GM12878 (cell line): Measurements from ENCODE around the gene EEF1G. TPM values are rescaled to one million over a fixed set of nuclear protein-coding genes. Genes with fewer than 3 reads are reported as not detected.

ENCODE experiments used
- ATAC-seq: fragments of 200-7000 bp; cut with Tn5 transposase; 3 replicates; pipeline ENCODE4 v1.9.1; 2020; ENCODE audit warnings: mild to moderate bottlenecking, moderate library complexity
- BruUV-seq: library from RNA; stranded (reverse); fragments of 400-500 nt; replicated peaks from 2 replicates; lab custom pipeline; 2021; lab: Mats Ljungman, UMichigan
- CTCF ChIA-PET: fragments of 300-600 bp; sonication (Branson Sonifier 250); formaldehyde crosslinking; extraction: SDS; loops from one replicate; lab custom pipeline; 2021; ENCODE audit warnings: inconsistent platforms; lab: Yijun Ruan, JAX
- POLR2A ChIA-PET: fragments of 350-600 bp; formaldehyde crosslinking; extraction: SDS; loops from one replicate; lab custom pipeline; 2021; ENCODE audit warnings: inconsistent platforms; lab: Charles Lee
- RAD21 ChIA-PET: fragments of 300-600 bp; sonication (Branson Sonifier 250); formaldehyde crosslinking; loops from one replicate; lab custom pipeline; 2023; ENCODE audit warnings: antibody characterized with exemption; ENCODE audit not compliant: unreplicated experiment; lab: Charles Lee
- SMC1A ChIA-PET: fragments of 300-600 bp; sonication (Branson Sonifier 250); formaldehyde crosslinking; loops from one replicate; lab custom pipeline; 2023; ENCODE audit not compliant: unreplicated experiment, uncharacterized antibody; lab: Charles Lee
- DNase-seq: peaks from one replicate; pipeline ENCODE4 v3.0.0-alpha.2; 2011; ENCODE audit warnings: low read depth, low spot score
- FAIRE-seq: peaks from 3 replicates; lab custom pipeline; 2011; peaks lifted over from hg19 to GRCh38; lab: Jason Lieb, UNC
- H2AFZ ChIP-seq: 2 replicates; pipeline ENCODE4 v1.6.0; 2011; ENCODE audit warnings: low read depth, low read length, control low read depth; ENCODE audit not compliant: control insufficient read depth
- H3K27ac ChIP-seq: 2 replicates; pipeline ENCODE4 v1.5.1; 2011; ENCODE audit warnings: control low read depth; ENCODE audit not compliant: control insufficient read depth, insufficient read depth
- H3K27me3 ChIP-seq, 2 experiments: replicated peaks in 1 of 2; 2 replicates each; pipeline versions ENCODE4 v1.6.0 to v1.6.1; 2011; ENCODE audit warnings: low read length in 1 of 2; ENCODE audit not compliant: control insufficient read depth in 2 of 2, insufficient read depth in 2 of 2
- H3K36me3 ChIP-seq, 2 experiments: 2 replicates each; pipeline ENCODE4 v1.5.1; 2011; ENCODE audit warnings: low read length in 1 of 2; ENCODE audit not compliant: control insufficient read depth in 2 of 2, insufficient read depth in 2 of 2
- H3K4me1 ChIP-seq: 2 replicates; pipeline ENCODE4 v1.6.1; 2011; ENCODE audit warnings: mild to moderate bottlenecking, low read length, moderate library complexity, mixed read lengths; ENCODE audit not compliant: control insufficient read depth, insufficient read depth
- H3K4me2 ChIP-seq: 2 replicates; pipeline ENCODE4 v1.6.0; 2011; ENCODE audit warnings: control low read depth; ENCODE audit not compliant: control insufficient read depth, insufficient read depth
- H3K4me3 ChIP-seq: fragments of 200-600 bp; sonication (generic); 2 replicates; pipeline ENCODE4 v1.5.1; 2016
- H3K79me2 ChIP-seq: 2 replicates; pipeline ENCODE4 v1.6.0; 2011; ENCODE audit warnings: low read length; ENCODE audit not compliant: control insufficient read depth, insufficient read depth
- H3K9ac ChIP-seq: 2 replicates; pipeline ENCODE4 v1.8.0; 2011; ENCODE audit warnings: low read length, control low read depth, mixed read lengths; ENCODE audit not compliant: control insufficient read depth, insufficient read depth
- H3K9me3 ChIP-seq: replicated peaks from 3 replicates; pipeline ENCODE4 v1.5.1; 2011; ENCODE audit warnings: mild to moderate bottlenecking, low read length; ENCODE audit not compliant: control insufficient read depth, insufficient read depth
- H4K20me1 ChIP-seq: 2 replicates; pipeline ENCODE4 v1.6.0; 2011; ENCODE audit not compliant: control insufficient read depth, insufficient read depth
- BCL11A ChIP-seq: IDR thresholded peaks from 2 replicates; pipeline ENCODE4 v1.6.1; 2011; ENCODE audit warnings: low read depth, low read length
- BHLHE40 ChIP-seq, 2 experiments: fragments of 450-650 bp in 1 of 2; IDR thresholded peaks; 2 replicates each; pipeline ENCODE4 v1.6.1; 2011 to 2017; ENCODE audit warnings: low read depth in 2 of 2, borderline replicate concordance in 1 of 2, improper control_type of control experiment in 1 of 2, low read length in 1 of 2, mild to moderate bottlenecking in 1 of 2
- CEBPB ChIP-seq, 2 experiments: fragments of 150-350 bp in 1 of 2; IDR thresholded peaks; 2 replicates each; pipeline ENCODE4 v1.6.1; 2012 to 2014; ENCODE audit warnings: low read depth in 2 of 2, low read length in 2 of 2, borderline replicate concordance in 1 of 2, inconsistent platforms in 1 of 2
- CHD2 ChIP-seq: IDR thresholded peaks from 2 replicates; pipeline ENCODE4 v1.6.1; 2011; ENCODE audit warnings: low read depth, low read length, improper control_type of control experiment, borderline replicate concordance
- CREM ChIP-seq: IDR thresholded peaks from 2 replicates; pipeline ENCODE4 v1.6.1; 2014; ENCODE audit warnings: antibody characterized with exemption, low read depth
- GATAD2B ChIP-seq: fragments of 450-650 bp; conservative IDR thresholded peaks from 2 replicates; pipeline ENCODE4 v1.6.1; 2017; ENCODE audit warnings: low read depth, mild to moderate bottlenecking, moderate library complexity
- HDGF ChIP-seq: fragments of 450-650 bp; IDR thresholded peaks from 2 replicates; pipeline ENCODE4 v1.6.1; 2016; ENCODE audit warnings: antibody characterized with exemption
- KAT2A ChIP-seq: conservative IDR thresholded peaks from 2 replicates; pipeline ENCODE4 v1.6.1; 2011; ENCODE audit warnings: low read depth, low read length; ENCODE audit not compliant: control insufficient read depth
- LARP7 ChIP-seq: fragments of 450-650 bp; IDR thresholded peaks from 2 replicates; pipeline ENCODE4 v1.6.1; 2017; ENCODE audit warnings: mild to moderate bottlenecking
- MYC ChIP-seq: IDR thresholded peaks from 2 replicates; pipeline ENCODE4 v1.6.1; 2011; ENCODE audit warnings: mild to moderate bottlenecking, low read length, moderate library complexity, inconsistent platforms; ENCODE audit not compliant: insufficient read depth, insufficient replicate concordance, insufficient read length, severe bottlenecking
- NBN ChIP-seq: fragments of 450-650 bp; IDR thresholded peaks from 2 replicates; pipeline ENCODE4 v1.6.1; 2016
- PAX5 ChIP-seq: IDR thresholded peaks from 2 replicates; pipeline ENCODE4 v1.6.1; 2011; ENCODE audit warnings: low read depth, low read length, borderline replicate concordance
- PML ChIP-seq: IDR thresholded peaks from 2 replicates; pipeline ENCODE4 v1.6.1; 2012; ENCODE audit warnings: low read length, inconsistent platforms
- RELA ChIP-seq: fragments of 450-650 bp; IDR thresholded peaks from 2 replicates; pipeline ENCODE4 v1.8.0; 2014; ENCODE audit warnings: borderline replicate concordance; ENCODE audit not compliant: partially characterized antibody
- SIN3A ChIP-seq: IDR thresholded peaks from 2 replicates; pipeline ENCODE4 v1.6.1; 2012; ENCODE audit warnings: low read depth, low read length, improper control_type of control experiment
- SMARCA5 ChIP-seq: fragments of 450-650 bp; IDR thresholded peaks from 2 replicates; pipeline ENCODE4 v1.6.1; 2017; ENCODE audit warnings: mild to moderate bottlenecking
- SMC3 ChIP-seq: IDR thresholded peaks from 2 replicates; pipeline ENCODE4 v1.6.1; 2011; ENCODE audit warnings: low read length, improper control_type of control experiment, borderline replicate concordance
- STAT3 ChIP-seq: IDR thresholded peaks from 2 replicates; pipeline ENCODE4 v1.6.1; 2011; ENCODE audit warnings: low read depth, low read length, improper control_type of control experiment
- ZNF207 ChIP-seq: fragments of 450-650 bp; IDR thresholded peaks from 2 replicates; pipeline ENCODE4 v1.6.1; 2014; ENCODE audit warnings: antibody characterized with exemption, mild to moderate bottlenecking, borderline replicate concordance
- WGBS: methylation state at CpG from one replicate; pipeline ENCODE4 v1.1.6; 2016; ENCODE audit warnings: low lambda C conversion rate; ENCODE audit not compliant: insufficient replicate concordance, insufficient coverage; ENCODE audit errors: missing lambda C conversion rate; 5-methylcytosine and 5-hydroxymethylcytosine counted together
- in situ Hi-C: fragments of 300-500 bp; cut with MboI; formaldehyde crosslinking; loops from 9 replicates; pipeline ENCODE4 v1.14.3; 2018; ENCODE audit warnings: mixed read lengths
- intact Hi-C: fragments of 100-400 bp; cut with micrococcal nuclease; formaldehyde crosslinking; loops from one replicate; pipeline ENCODE4 v1.14.2; 2022; ENCODE audit not compliant: unreplicated experiment
- polyA plus RNA-seq, 11 experiments: library from polyadenylated mRNA; depleted of rRNA in 4 of 11; unstranded in 6 of 11; stranded (reverse) in 5 of 11; fragments of >200 nt; fragmentation: Nextera tagmentation in 4 of 11; fragmentation: Illumina TruSeq in 1 of 11; extraction: Ambion mirVana in 4 of 11; extraction: Trizol in 1 of 11; gene quantifications; 1 replicate in 1 of 11; 2 replicates in 10 of 11; pipeline versions ENCODE4 v1.2.1 to v1.2.3, GENCODE V29; 2011 to 2016; ENCODE audit warnings: inconsistent platforms in 2 of 11, missing spikeins in 2 of 11, low read depth in 1 of 11
- total RNA-seq, 4 experiments: library from RNA; depleted of rRNA in 3 of 4; stranded (reverse); fragments of >200 nt in 3 of 4; fragmentation: Illumina TruSeq in 1 of 4; extraction: Trizol in 1 of 4; gene quantifications; 2 replicates each; pipeline versions ENCODE4 v1.2.1 to v1.2.3, GENCODE V29; 2013 to 2021

The EEF1G gene
- total and polyA plus RNA-seq, 10 of the 15 experiments (the other 5 are each of a cell fraction or from before 2014, with no cell fraction given), result 850 to 2,739 (median 2,277) TPM

DNA sequence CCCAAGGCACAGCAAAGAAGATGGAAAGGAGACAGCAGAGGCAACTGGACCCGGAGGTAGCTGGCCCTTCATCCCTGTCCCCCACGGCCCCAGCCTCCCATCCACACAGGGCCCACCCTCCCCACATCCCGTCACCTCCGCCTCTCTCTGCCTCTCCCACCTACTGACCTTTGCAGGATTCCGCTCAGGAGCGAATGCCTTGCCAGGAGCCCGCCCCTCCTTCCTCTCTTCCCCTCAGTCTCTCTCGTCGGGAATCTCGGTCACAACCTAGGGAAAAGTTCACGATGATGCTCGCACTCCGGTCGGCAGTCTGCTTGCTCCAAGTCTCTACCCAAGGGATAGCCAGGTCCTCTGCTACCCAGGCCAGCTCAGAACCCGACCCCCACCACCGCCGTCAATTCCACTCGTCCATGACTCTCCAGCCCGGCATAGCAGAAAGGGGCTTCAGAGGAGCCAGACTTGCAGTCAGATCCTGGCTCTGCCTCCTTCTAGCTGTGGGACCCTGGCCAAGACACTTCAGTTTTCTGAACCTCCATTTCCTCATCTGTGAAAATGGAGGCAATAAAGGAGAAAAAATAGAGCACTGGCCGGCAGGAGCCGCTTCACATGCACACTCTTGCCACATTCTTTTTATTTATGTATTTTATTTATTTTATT, 37.3 kb downstream of the EEF1G start:
- no peak overlapping the region for H3K4me2 ChIP-seq
- H3K79me2 ChIP-seq, result peaks cover 34% of the 10 kb centered on the region
- H2AFZ ChIP-seq, result no peak overlapping the region
- in situ Hi-C loops, result no loop called here
- ChIA-PET POLR2A (no interaction called here), CTCF (interaction anchor here (1.7 kb wide), 1 partner anchor 142 kb away, joined by 7 read pairs; no protein-coding TSS in a partner anchor), RAD21 (no interaction called here), SMC1A (no interaction called here)
- no peaks in the 10 kb centered on the region; the same call in 1 of the 2 replicates for H4K20me1 ChIP-seq
- no TSS peak for BruUV-seq
- H3K4me3 ChIP-seq, result no peak overlapping the region
- H3K9ac ChIP-seq, result no peak overlapping the region
- FAIRE-seq, result no peak
- WGBS, result 79% methylated on average over 18 of the region's 21 CpGs
- peaks cover 33% of the 10 kb centered on the region for H3K4me1 ChIP-seq
- no peak for ATAC-seq
- no peak overlapping the region for H3K27ac ChIP-seq
- H3K36me3 ChIP-seq, result peaks cover 6 to 20% of the 10 kb centered on the region in 2 experiments; a peak in 3 of 4 replicates
- no peak for DNase-seq
- intact Hi-C loops, result no loop called here
- H3K27me3 ChIP-seq, result no peaks in the 10 kb centered on the region
- TF ChIP-seq SMARCA5, result no peak
- no peak for TF ChIP-seq HDGF
- TF ChIP-seq ZNF207, result no peak
- no peak for TF ChIP-seq NBN
- TF ChIP-seq MYC, result no peak
- no peak for TF ChIP-seq PAX5
- TF ChIP-seq BCL11A, result no peak
- TF ChIP-seq GATAD2B, result no peak
- TF ChIP-seq BHLHE40 (IDR thresholded peaks at IDR 0.05; ENCODE audit: borderline replicate concordance in 1 of 2, low read depth in 2 of 2, low read length in 1 of 2), result no peak
- no peak for TF ChIP-seq SIN3A
- TF ChIP-seq KAT2A, result no peak
- no peak for TF ChIP-seq CEBPB (IDR thresholded peaks at IDR 0.05; ENCODE audit: borderline replicate concordance in 1 of 2, low read depth in 2 of 2, low read length in 2 of 2)
- no peak for TF ChIP-seq PML
- no peak for TF ChIP-seq LARP7
- no peak for TF ChIP-seq STAT3
- no peak for TF ChIP-seq CREM
- no peak for TF ChIP-seq SMC3
- no peak for TF ChIP-seq RELA
- no peak for TF ChIP-seq CHD2
- no peaks in the 10 kb centered on the region for H3K9me3 ChIP-seq
